HG03139 (cell line): ENCODE results near the gene AFDN.

Experiments used
- ATAC-seq: cut with Tn5 transposase; IDR thresholded peaks from one replicate; pipeline ENCODE4 v1.9.1; 2021; ENCODE audit not compliant: unreplicated experiment

Gene AFDN

GRCh38 chr6:168015009-168015408, 188.3 kb downstream of the AFDN start:
- no peak for ATAC-seq

GRCh38 chr6:168015482-168016175, 188.9 kb downstream of the AFDN start:
- ATAC-seq, result no peak

GRCh38 chr6:168016176-168016620, 189.5 kb downstream of the AFDN start:
- ATAC-seq, result no peak

GRCh38 chr6:168016721-168017525, 190.2 kb downstream of the AFDN start:
- ATAC-seq, result no peak

GRCh38 chr6:168017629-168018028, 190.9 kb downstream of the AFDN start:
- no peak for ATAC-seq

GRCh38 chr6:168018664-168019063, 192.0 kb downstream of the AFDN start:
- no peak for ATAC-seq

- no peak for ATAC-seq
Measured at GRCh38 chr6:168020242-168020641, 193.5 kb downstream of the AFDN start.

- no peak for ATAC-seq
Measured at GRCh38 chr6:168021581-168021980, 194.9 kb downstream of the AFDN start.
